Astrocyte of the cerebellum (primary cell): ENCODE measurements around the gene DDX60.
"Not testable (repeated sequence)": the region's sequence is repeated elsewhere in the genome, so short reads cannot be mapped to it uniquely, and the experiment has no call there.

Source experiments
- DNase-seq: peaks from one replicate; pipeline ENCODE4 v3.0.0-alpha.2; 2011; ENCODE audit warnings: low read depth
- H3K4me3 ChIP-seq: 2 replicates; pipeline ENCODE4 v1.5.1; 2011; ENCODE audit warnings: mild to moderate bottlenecking, low read depth, low read length, moderate library complexity
- CTCF ChIP-seq: IDR thresholded peaks from 2 replicates; pipeline ENCODE4 v1.5.1; 2012; ENCODE audit warnings: low read length, low read depth, moderate library complexity, mild to moderate bottlenecking; ENCODE audit errors: missing control alignments
- in situ Hi-C: cut with HindIII; loops from 2 replicates; pipeline ENCODE4 v1.10.0; 2017; ENCODE audit warnings: low sequenced_read_pairs

The DDX60 gene

GRCh38 chr4:168304744-168305459, 13.7 kb downstream of the DDX60 start:
- no peak for TF ChIP-seq CTCF
- peak; percentile 11 for DNase-seq
- in situ Hi-C loops, result no loop called here
- H3K4me3 ChIP-seq, result no peak overlapping the region

GRCh38 chr4:168303430-168303829, 15.1 kb downstream of the DDX60 start:
- in situ Hi-C loops, H3K4me3 ChIP-seq, DNase-seq: not testable (repeated sequence)

GRCh38 chr4:168293386-168293975, 25.1 kb downstream of the DDX60 start:
- in situ Hi-C loops, result no loop called here
- H3K4me3 ChIP-seq, result no peak overlapping the region
- no peak for TF ChIP-seq CTCF
- no peak for DNase-seq

- in situ Hi-C loops, result no loop called here
- TF ChIP-seq CTCF, result no peak
- DNase-seq, result no peak
- H3K4me3 ChIP-seq, result no peak overlapping the region
Measured at GRCh38 chr4:168291242-168291641, 27.3 kb downstream of the DDX60 start.

- H3K4me3 ChIP-seq, DNase-seq, in situ Hi-C loops: not testable (repeated sequence)
Measured at GRCh38 chr4:168285850-168286249, 32.7 kb downstream of the DDX60 start.

GRCh38 chr4:168279556-168279955, 39.0 kb downstream of the DDX60 start:
- TF ChIP-seq CTCF, result no peak
- no peak for DNase-seq
- in situ Hi-C loops, result no loop called here
- no peak overlapping the region for H3K4me3 ChIP-seq

GRCh38 chr4:168275836-168276235, 42.7 kb downstream of the DDX60 start:
- no peak for TF ChIP-seq CTCF
- in situ Hi-C loops, result no loop called here
- no peak overlapping the region for H3K4me3 ChIP-seq
- no peak for DNase-seq
